ENCODE data around the gene ADCY6.

ADCY6 gene

DNA sequence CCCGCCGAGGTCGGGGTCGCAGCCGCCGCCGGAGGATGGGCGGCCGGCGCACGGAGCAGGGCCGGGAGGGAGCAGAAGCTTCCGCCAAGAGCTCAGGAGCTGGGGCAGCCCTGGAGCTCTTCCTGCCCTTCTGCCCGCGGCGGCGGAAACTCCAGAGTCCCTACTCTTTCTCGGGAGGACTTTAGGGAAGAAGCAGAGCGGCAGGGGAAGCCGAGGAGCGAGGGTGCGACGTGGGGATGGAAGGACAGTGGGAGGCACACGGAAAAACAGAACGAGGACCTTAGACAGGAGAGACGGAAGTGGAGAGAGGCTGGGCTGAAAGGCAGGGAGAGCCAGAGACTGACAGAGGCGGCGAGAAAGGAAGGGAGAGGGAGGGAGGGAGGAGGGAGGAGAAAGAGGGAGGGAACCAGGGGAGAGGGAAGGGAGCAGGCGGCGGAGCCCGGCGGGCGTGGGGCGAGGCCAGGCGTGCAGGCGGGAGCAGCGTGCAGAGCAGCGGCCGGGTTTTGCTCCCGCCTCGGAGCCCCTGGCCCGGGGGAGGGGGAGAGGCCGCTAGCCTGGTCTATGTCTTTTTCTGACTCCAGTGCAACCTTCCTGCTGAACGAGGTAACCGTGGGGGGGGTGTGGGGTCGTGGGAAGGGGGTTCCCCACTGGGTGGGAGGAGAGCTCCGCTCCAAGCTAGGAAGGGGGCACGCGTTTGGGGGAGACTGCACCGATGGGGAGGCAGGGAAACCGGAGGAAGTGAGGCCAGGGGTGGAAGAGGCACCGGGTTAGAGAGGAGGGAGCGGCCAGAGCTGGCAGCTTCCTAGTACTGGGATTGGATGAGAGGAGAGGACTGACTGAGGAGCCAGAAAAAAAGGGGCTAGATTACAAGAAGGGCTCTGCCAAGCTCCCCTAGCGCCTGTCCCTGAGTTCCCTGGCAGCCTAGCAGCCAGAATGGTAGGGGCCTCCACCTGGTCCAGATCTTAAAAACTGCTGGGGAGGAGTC lies 26.5 kb upstream of the ADCY6 start:
- peak; percentile 90 for DNase-seq (ENCODE audit: low spot score)

DNA sequence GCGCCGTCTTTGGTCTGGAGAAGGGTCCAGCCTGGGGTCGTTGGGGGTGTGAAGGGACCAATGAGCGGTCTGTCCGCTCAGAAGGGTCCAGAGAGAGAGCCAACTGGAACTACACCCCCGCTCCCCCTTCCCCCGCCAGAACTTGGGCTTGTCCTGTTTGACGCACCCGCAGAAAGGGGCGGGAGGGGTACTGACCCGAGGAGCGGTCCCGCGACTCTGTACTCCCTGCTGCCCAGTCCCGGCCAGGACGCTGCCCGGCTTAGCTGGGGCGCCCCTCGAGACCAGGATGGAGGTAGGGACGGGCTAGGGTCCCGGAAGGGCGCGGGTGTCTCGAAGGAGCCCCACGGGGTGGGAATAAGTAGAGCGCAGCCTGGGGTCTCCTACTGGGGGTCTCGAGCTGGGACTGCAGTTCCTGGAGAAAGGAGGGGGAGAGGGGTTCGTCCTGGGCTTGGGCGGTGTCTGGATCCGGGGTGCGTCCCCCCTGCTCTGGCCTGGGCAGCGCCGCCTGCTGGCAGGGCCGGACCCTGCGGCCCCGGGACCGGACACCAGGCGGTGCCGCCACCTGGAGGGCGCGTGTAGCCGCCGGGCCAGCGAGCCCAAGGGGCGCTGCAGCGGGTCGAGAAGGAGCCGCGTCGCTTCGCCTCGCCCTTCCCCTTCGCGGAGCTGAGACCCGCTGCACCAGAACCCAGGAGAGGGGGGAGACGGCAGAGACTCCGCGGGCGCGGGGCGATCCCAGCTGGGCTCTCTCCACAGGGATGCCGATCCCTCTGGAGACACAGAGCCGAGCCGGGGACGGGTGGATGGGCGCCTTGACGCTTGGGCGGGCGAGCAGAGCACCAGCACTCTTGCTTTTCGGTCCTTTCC lies 25.6 kb upstream of the ADCY6 start:
- DNase-seq (ENCODE audit: low spot score) = peak; percentile 93

DNA sequence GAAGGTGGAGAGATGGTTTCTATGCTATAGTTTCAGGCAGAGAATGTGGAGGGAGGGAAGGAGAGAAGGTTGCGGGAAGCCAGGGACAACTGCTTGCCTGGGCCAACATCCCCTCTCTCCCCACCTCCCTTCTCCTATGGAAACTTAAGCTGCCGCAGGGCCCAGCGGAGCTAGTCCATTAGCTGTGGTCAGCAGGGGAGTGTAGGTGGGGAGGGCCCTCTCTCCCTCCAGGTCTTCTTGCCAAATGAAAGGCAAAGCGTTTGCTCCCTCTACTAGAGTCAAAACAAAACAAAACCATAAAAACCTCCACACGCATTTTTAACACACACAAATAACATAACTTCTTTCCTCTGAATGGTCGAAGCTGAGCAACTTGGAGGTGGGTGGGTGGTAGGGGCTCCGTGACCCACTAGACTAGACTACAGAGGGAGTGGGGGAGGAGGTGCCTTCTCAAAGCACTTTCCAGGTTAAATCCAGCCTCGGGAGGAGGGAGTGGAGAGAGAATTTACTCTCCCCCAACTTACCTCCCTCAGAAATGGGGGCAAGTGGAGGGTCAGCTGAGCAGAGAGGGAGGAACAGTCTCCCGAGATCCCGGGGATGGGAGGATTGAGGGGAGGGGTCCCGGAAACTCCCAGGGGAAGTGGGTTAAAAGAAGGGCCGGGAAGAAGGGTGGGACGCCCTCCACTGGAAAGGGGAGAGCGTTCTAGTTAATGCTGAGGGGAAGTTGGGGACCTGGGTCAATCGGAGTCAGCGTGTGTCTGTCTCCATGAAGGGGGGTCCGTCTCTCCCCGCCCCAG lies 24.8 kb upstream of the ADCY6 start:
- peak; percentile 72 for DNase-seq (ENCODE audit: low spot score)

DNA sequence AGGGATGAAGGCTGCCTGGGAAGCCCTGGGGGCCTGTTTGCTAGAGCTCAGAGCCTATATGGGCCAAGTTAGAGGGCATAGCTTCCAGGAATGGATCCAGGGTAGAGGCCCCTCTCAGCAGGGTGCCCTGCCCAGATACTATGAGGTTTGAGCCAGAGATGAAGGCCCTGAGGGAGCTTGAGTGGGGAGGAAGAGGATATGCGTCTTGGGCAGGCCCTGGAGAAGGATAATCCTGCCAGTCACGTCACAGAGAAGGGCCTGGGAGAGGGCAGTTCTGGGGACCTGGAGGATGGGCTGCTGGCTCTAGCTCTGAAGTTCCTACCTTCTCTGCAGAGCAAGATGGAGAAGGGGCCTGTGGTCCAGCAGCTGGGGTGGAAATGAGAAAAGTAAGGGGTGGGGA lies 23.5 kb upstream of the ADCY6 start:
- no peak for DNase-seq (ENCODE audit: low spot score)

DNA sequence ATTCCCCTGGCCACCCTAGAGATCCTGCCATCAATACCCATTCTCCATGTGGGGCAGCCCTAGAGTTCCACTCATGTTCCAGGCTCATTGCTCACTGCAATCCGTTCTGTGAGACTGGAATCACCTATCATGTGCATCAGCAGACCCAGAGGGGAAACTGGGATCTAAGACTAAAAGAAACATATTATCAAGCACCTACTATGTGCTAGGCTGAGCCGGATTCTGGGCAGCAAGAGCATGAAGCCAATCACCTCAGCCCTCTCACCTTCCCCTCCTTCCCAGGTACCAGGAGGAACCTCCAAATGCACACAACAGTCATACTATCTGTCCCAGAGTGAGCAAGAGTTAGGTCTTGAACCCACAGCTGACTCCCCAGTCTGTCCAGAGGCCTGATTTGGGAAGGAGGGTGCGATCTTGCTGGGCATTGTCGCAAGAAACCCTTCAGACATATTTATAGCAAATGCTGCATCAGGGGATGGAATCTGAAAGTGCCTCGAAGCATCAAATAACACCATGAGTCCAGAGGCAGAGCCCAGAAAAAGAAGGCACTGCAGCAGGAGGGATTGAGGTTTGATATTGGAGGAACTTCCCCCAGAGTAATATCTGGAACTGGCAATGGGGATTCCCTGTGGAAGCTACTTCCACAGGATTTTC lies 22.7 kb upstream of the ADCY6 start:
- no peak for DNase-seq (ENCODE audit: low spot score)

DNA sequence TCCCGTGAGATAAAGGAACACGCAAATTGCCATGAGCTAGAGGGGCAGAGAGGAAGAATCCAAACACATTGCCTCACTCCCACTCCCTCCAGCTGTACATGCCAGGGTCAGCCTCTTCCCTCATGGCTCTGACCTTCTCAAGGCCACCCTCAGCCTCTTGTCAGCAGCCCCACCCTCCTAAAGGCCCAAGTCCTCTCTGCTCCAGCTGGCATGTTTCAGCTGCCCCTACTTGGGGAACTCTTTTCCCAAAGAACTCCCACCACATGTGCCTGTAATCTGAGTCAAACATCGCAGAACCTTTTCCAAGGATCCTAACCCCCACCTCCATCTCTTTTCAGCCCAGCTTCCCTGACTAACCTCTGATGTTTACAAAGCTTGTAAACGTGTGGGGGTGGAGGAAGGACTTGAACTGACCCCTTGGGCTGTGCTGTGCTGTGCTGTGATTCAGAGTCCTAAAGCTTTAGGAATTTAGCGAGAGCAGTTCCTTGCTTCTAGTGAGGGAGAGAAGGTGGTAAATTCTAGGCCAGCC lies 22.1 kb upstream of the ADCY6 start:
- no peak for DNase-seq (ENCODE audit: low spot score)

DNA sequence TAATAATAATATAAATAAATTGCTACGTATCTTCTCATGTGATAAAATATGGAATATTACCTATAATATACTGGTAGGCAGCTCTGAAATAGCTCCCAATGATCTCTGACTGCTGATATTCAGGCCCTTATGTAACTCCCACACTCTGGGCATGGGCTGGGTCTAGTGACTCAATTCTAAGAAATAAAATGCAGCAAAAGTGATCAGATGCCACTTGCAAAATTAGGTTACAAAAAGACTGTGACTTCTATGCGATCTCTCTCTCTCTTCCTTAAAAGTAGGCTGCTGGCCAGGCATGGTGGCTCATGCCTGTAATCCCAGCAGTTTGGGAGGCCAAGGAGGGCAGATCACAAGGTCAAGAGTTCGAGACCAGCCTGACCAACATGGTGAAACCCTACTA lies 19.1 kb upstream of the ADCY6 start:
- no peak for DNase-seq (ENCODE audit: low spot score)

DNA sequence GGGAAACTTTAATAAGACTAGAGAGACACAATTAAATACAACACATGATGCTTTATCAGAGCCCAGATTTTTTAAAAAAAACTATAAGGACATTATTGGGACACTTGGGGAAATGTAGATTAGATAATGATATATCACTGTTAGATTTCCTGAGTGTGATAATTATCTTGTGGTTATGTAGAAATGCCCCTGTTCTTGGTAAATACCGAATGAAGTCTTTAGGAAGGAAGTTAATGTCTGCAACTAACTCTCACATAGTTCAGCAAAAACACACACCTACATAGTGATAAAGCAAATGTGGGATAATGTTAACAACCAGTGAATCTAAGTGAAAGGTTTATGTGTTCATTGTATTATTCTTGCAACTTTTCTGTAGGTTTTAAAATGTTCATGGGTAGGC lies 14.8 kb upstream of the ADCY6 start:
- DNase-seq (ENCODE audit: low spot score) = no peak

DNA sequence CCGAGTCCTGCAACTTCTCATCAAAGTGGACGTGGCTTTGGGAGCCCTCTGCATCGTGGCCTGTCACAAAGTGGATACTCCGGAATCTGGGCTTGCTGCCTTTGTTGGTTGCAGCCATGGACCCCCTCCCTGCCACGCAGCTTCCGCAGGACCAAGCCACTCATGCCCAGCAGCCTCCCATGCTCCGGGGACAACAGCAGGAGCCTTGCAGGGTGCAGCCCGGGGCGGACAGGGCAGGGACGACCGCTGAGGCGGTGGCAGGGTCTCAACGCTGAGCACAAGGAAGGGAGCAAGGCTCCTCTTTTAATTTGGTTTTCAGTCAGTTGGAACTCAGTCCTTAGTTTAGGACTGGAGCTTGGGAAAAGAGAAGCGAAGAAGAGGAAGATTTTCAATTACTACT lies 12.1 kb upstream of the ADCY6 start:
- DNase-seq (ENCODE audit: low spot score) = no peak

DNA sequence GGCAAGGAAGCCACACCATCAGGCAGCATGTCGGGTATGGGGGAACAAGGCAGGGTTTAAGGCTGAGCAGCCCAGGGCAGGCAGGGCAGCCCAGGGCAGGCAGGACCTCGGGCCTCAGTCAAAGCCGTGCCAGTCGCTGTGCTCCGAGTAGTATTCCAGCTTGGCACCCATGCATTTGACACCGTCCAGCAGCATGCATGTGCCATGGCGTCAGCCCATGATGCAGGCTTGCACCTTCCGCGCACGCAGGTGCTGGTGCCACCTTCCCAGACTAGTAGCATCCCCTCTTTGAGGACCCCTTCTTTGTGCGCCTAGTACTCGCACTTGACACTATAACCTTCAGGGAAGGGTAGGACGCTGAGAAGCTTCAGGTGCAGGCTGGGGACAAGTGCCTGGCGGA lies 11.6 kb upstream of the ADCY6 start:
- DNase-seq (ENCODE audit: low spot score) = no peak

DNA sequence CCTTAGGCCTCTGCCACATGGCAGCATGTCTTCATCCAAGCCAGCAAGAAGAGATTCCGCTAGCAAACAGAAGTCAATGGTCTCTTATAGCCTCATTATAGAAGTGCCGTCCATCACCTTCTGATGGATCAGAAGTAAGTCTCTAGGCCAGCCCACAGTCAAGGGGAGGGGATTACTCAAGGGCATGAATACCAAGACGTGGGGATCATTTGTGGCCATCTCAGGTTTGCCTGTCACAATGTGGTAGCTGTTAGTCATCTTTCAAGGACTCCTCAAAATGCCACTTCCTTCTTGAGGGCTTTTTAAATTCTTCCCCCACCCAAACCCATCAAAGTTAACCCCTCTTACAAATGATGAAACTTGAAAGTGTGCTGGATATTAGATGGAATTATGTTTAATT lies 8.1 kb upstream of the ADCY6 start:
- no peak for DNase-seq (ENCODE audit: low spot score)

DNA sequence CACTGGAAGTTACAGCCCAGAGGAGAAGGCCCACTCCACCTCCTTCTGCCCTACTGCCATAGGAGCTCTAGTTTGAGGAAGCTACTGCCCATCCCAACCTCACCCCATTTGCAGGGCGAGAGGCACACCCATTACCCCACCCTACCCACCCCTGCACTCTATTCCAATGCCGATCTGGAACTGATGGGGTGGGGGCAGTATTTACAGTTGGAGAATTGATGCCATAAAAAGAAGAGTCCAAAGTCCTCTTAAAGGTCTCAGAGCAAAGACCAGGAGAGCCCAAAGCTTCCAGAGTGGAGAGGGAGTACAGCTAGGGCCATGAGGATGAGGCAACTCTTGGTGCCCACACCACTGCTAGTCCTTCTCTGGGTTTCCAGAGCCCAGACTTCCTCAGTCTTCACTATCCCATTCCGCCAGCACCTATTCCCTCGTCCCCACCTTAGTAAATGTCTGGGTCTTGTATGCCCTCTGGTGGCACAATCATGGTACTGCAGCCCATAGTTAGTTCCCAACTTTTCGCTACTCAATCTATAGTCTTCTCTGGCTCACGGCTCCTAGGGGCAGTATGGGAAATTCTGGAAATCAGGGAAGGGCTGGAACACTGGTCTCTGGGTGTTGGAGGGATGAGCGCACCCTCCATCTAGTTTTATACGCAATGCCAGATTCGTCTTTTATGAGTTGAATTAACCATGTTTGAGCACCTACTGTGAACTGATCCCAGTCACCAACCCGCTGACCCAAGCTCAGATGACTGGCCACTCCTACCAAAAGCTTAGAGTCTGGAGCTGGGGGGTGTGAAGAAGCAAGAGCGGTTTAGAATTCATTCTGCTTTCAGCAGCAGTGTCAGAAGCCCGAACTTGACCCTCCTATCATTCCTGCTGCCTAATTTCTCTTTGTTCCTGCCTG lies 6.9 kb upstream of the ADCY6 start:
- peak; percentile 88 for DNase-seq (ENCODE audit: low spot score)

DNA sequence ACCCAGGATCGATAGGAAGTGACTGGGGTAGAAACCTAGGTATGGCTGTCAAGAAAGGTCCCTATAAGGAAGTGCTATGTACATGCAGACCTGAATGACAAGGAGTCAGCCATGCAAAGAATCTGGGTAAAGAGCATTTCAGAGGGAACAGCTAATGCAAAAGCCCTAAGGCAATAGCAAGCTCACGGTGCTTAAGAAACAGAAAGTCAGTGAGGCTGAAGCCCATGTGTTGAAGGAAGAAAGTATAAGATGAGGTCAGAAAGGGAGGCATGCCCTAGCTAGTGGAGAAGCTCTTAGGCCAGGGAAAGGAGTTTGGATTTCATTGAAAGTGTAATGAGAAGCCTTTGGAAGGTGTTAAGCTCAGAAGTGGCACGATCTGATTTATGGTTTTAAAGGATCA lies 6.0 kb upstream of the ADCY6 start:
- no peak for DNase-seq (ENCODE audit: low spot score)

DNA sequence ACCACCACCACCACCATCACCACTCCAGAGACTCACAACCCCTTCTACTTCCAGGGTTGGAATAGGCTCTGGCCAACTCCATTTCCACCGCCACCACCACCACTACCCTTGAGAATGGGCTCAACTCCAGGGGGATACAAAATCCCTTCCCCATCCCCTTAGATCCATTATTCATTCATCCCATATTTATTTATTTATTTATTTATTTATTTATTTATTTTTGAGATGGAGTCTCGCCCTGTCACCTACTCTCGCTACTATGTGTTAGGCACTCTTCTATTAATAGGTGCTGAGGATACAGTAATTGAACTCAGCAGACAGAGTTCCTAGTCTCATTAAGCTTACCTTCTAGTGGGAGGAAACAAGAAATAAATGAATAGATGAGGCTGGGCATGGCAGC lies 4.8 kb upstream of the ADCY6 start:
- DNase-seq (ENCODE audit: low spot score) = no peak

DNA sequence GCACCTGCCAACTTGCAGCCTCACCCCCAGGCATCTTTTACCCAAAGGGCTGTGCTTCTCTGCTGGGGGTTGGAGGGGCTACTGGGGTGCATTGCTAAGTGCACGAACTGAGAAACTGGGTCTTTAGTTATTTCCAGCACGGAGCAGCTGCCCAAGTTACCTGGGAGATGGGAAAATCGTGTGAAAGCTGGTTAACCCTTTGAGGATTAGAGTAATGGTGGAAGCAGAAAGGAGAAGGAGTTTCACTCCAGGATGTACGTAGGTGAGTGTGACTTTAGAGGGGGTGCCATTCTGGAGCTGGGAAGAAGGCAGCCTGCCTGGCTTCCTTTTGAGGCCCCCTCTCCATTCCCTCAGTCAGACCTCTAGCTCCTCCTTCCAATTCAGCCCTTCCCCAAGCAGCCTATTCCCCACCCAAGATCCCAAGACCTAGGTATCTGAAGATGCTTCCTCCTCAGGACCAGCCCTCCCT lies 1.0 kb upstream of the ADCY6 start:
- no peak for DNase-seq (ENCODE audit: low spot score)

DNA sequence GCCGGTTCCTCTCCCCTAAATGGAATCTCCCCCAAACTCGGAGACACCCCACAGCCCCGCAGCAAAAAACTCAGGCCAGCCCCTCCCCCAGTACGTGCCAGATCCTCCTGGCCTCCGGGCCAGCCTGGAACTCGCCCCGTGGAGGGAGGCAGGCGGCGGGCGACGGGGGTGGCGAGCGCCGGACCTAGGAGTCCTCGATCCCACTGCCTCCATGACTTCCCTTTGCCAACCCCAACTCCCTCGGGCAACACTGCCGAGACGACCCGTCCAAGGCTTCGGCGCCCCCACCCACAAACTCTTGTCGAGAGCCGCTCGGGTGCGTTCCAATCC lies 400 bp downstream of the ADCY6 start:
- peak; percentile 66 for DNase-seq (ENCODE audit: low spot score)

DNA sequence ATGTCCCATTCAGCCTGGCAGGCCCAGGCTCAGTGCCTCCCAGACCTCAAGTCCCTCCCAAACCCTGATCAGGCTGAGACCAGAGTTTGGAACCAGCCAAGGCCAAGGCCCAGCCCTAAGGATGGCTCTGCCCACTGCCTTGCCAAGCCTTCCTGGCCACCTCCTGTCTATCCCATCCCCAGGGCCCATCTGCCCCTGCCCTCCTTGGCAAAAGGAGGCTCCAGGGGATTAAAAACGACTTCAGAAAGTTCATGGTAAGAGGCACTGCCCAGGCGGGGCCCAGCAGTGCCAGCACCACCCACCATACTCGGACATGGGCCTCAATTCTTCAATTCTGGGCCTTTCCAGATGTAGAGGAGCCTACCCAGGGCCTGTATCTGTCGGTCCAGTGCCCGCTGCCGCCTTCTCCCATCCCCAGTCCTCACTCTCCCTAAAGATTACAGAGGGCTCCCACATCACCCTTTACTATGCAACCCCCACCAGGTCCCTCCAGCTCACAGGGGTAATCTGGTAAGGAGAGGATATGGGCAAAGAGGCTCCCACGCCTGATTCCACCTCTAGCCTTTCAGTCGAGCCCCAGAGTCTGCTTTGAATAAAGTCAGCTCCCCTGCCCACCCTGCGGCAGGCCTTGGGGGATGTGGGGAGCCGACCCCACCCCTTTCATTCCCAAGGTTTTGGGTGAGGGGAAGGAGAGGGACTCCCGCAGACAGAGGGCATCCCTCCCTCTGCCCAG lies 932 bp downstream of the ADCY6 start:
- no peak for DNase-seq (ENCODE audit: low spot score)

DNA sequence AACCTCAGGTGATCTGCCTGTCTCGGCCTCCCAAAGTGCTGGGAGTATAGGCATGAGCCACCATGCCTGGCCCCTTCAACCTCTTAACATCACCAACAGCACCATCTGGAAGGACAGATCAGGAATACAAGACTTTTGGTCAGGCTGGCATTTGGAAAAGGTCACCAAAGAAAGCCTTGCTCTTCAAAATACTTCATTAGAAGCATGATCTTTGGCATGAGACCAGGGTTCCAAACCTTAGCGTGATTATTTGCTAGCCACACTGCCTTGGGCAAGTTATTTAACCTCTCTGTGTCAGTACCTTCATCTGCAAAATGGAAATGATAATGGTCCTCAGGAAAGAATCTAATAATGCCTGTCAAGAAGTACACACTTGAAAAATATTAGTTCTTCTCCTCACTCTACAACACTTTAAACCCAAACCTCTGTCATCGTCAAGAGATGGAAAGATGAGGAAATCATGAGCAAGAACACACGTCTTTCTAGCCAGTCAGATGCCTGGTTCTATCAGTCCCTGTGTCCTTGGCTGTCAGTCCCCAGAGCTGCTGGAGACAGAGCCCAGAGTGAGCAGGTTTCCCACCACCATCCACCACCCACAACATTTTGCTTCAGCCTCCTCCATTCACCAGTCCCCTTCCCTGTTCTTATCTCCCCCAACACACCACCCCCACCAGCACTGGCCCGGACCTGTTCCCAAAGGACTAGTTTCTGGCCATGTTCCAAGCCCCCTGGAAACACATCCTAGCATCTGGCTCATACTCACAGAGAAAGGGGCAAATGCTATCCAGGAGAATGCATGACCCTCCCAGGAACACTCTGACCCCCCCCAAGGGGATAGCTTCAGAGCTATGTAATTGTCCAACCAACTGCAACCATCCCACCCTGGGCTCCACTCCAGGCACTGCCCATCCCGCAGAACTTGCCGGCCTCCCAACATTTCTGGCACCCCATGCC lies 2.0 kb downstream of the ADCY6 start:
- no peak for DNase-seq (ENCODE audit: low spot score)

DNA sequence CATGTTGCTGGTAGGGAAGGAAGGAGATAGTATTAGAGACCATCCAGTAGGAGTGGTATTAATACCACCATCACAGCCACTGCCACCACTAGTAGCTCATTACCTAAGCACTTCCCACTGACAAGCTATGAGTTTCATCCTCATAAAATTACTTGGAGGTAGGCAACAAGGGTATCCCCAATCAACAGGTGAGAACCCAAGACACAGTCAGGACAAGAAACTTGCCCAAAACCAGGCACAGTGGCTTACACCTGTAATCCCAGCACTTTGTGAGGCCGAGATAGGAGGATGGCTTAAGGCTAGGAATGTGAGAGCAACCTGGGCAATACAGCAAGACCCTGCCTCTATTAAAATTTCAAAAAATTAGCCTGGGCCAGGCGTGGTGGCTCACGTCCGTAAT lies 5.5 kb downstream of the ADCY6 start:
- DNase-seq (ENCODE audit: low spot score) = no peak

All from ecto neural progenitor cell (in vitro differentiated cells).